Measurements from ENCODE around the gene USP47. TPM values are rescaled to one million over a fixed set of nuclear protein-coding genes. Genes with fewer than 3 reads are reported as not detected.

USP47 gene
- total and polyA plus RNA-seq, 10 donors, result 13.7 to 80.8 (median 48.2) TPM

GRCh38 chr11:11858676-11859075, 16.9 kb downstream of the USP47 start:
- H3K4me1 ChIP-seq, result peaks cover 25 to 100% (median 60%) of the 10 kb centered on the region in 6 donors
- H3K27ac ChIP-seq, result no peak overlapping the region
- no peaks in the 10 kb centered on the region for H3K27me3 ChIP-seq (replicated peaks in 1 of 7)
- DNase-seq, result no peak
- H3K9me3 ChIP-seq, result no peaks in the 10 kb centered on the region
- intact Hi-C loops (cut with DNase I; ENCODE audit: low total_unique reads), result no loop called here
- H3K4me3 ChIP-seq, result no peak overlapping the region
- H3K36me3 ChIP-seq, result no peaks in the 10 kb centered on the region
- TF ChIP-seq POLR2A (IDR thresholded peaks at IDR 0.05) (no peak), POLR2AphosphoS5 (IDR thresholded peaks at IDR 0.05) (no peak), CTCF (IDR thresholded peaks at IDR 0.05 in 8 of 11, conservative IDR thresholded peaks at IDR 0.05 in 3 of 11) (no peak)
- 79 to 94% (median 87%) methylated on average over 1 of the region's 1 CpG for WGBS, 5 donors

GRCh38 chr11:11860103-11860979, 18.6 kb downstream of the USP47 start:
- 81 to 86% (median 84%) methylated on average over 12 of the region's 12 CpGs for WGBS, 5 donors
- Histone ChIP-seq H3K27ac (no peak overlapping the region), H3K36me3 (no peaks in the 10 kb centered on the region), H3K9me3 (no peaks in the 10 kb centered on the region), H3K27me3 (replicated peaks in 1 of 7) (no peaks in the 10 kb centered on the region), H3K4me3 (no peak overlapping the region), H3K4me1 (peaks cover 27 to 100% (median 72%) of the 10 kb centered on the region in 6 donors)
- TF ChIP-seq POLR2A (IDR thresholded peaks at IDR 0.05), result no peak
- TF ChIP-seq POLR2AphosphoS5 (IDR thresholded peaks at IDR 0.05), result no peak
- TF ChIP-seq CTCF (IDR thresholded peaks at IDR 0.05 in 8 of 11, conservative IDR thresholded peaks at IDR 0.05 in 3 of 11), result no peak
- DNase-seq, result no peak
- intact Hi-C loops (cut with DNase I; ENCODE audit: low total_unique reads), result no loop called here

- H3K4me3 ChIP-seq, result no peak overlapping the region
- no peak for DNase-seq
- H3K9me3 ChIP-seq, result peaks cover 0 to 15% (median 12%) of the 10 kb centered on the region in 8 donors
- WGBS, 5 donors, result 93 to 95% (median 94%) methylated on average over 2 of the region's 2 CpGs
- no peak overlapping the region for H3K27ac ChIP-seq
- TF ChIP-seq CTCF (IDR thresholded peaks at IDR 0.05 in 8 of 11, conservative IDR thresholded peaks at IDR 0.05 in 3 of 11), result no peak
- no peak for TF ChIP-seq POLR2AphosphoS5 (IDR thresholded peaks at IDR 0.05)
- TF ChIP-seq POLR2A (IDR thresholded peaks at IDR 0.05), result no peak
- peaks cover 13 to 86% (median 49%) of the 10 kb centered on the region in 6 donors for H3K4me1 ChIP-seq
- H3K27me3 ChIP-seq (replicated peaks in 1 of 7), result no peaks in the 10 kb centered on the region
- intact Hi-C loops (cut with DNase I; ENCODE audit: low total_unique reads), result no loop called here
- H3K36me3 ChIP-seq, result peaks cover 0 to 5% (median 0%) of the 10 kb centered on the region in 6 donors
These were observed 21.2 kb downstream of the USP47 start for GRCh38 chr11:11862999-11863398.

- TF ChIP-seq CTCF (IDR thresholded peaks at IDR 0.05 in 8 of 11, conservative IDR thresholded peaks at IDR 0.05 in 3 of 11) (no peak), POLR2AphosphoS5 (IDR thresholded peaks at IDR 0.05) (no peak), POLR2A (IDR thresholded peaks at IDR 0.05) (no peak)
- H3K4me1 ChIP-seq, result peaks cover 14 to 86% (median 41%) of the 10 kb centered on the region in 6 donors
- intact Hi-C loops (cut with DNase I; ENCODE audit: low total_unique reads), result no loop called here
- no peak overlapping the region for H3K27ac ChIP-seq
- peaks cover 0 to 15% (median 12%) of the 10 kb centered on the region in 8 donors for H3K9me3 ChIP-seq
- H3K27me3 ChIP-seq (replicated peaks in 1 of 7), result no peaks in the 10 kb centered on the region
- peaks cover 0 to 5% (median 0%) of the 10 kb centered on the region in 6 donors for H3K36me3 ChIP-seq
- no peak overlapping the region for H3K4me3 ChIP-seq
- DNase-seq, result no peak
- 75 to 86% (median 82%) methylated on average over 3 of the region's 3 CpGs for WGBS, 5 donors
These were observed 22.6 kb downstream of the USP47 start for GRCh38 chr11:11864332-11864731.

All from spleen (tissue), 11 donors.